HG02981 (cell line): ENCODE data around the gene ANKFY1.

Experiments
- ATAC-seq: cut with Tn5 transposase; IDR thresholded peaks from one replicate; pipeline ENCODE4 v1.9.1; 2021; ENCODE audit warnings: mild to moderate bottlenecking, moderate library complexity; ENCODE audit not compliant: unreplicated experiment

ANKFY1 gene

GRCh38 chr17:4180791-4181190 lies 83.0 kb downstream of the ANKFY1 start:
- ATAC-seq, result no peak

GRCh38 chr17:4179071-4179470 lies 84.7 kb downstream of the ANKFY1 start:
- no peak for ATAC-seq

GRCh38 chr17:4178651-4179050 lies 85.1 kb downstream of the ANKFY1 start:
- ATAC-seq, result no peak

DNA sequence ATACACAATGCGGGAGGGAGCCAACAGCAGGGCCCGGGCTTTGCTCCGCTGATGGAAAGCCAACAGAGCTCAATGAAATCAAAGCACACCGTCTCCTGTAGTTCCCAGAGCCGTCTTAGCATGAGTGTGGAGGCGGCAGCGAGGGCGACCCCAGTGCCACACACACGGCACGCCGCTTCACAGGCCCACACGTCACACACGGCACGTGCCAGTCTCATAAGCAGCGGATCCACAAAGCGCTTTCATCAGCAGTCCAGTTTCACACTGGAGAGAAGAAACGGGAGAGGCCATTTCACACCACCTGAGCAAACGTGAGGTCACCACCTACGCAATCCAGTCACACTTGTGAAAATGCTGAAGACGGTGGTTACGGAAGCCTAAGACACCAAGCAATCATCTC lies 86.0 kb downstream of the ANKFY1 start:
- ATAC-seq, result no peak

DNA sequence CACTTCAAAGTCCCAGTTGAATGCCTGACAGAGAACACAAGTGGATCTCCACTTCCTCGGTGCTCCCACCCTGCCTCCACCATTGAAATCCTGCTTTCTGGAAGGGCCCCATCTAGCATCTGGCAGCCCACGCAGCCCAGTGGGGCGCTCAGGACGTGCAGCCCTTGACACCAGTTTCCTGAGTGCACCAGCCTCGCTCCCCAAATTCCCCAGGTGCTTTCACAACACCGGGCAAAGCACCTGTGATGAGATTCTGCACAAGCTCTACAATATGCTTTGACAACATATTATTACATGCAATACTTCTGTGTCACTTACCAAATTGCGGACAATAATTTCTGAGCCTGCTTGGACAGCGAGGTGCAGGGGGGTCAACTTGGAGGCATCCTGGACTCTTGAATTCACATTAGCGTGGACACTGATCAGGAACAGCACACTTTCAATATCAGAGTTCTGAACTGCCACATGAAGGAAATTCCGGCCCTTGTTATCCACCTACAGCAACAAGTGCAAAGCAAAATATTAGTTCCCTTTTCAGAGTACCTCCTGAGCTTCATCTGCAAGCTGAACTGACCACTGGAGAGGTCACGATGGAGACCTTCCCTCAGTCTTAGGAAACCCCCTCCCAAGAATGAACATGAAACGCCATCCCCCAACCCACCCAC lies 86.8 kb downstream of the ANKFY1 start:
- no peak for ATAC-seq

- ATAC-seq, result no peak
Measured at GRCh38 chr17:4175921-4176807, 87.6 kb downstream of the ANKFY1 start.

DNA sequence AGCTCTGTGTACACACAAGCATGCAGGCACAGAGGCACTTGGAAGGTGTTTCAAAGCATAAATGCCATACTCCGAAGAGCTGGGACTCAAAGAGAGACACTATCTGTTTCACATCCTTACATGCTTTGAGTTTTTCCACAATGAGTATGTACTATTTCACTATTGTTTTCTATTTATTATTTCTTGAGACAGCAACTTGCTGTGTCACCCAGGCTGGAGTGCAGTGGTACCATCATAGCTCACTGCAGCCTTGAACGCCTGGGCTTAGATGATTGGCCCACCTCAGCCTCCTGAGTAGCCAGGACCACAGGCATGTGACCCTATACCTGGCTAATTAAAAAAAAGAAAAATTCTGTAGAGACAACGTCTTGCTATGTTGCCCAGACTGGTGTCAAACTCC lies 89.2 kb downstream of the ANKFY1 start:
- ATAC-seq, result no peak

DNA sequence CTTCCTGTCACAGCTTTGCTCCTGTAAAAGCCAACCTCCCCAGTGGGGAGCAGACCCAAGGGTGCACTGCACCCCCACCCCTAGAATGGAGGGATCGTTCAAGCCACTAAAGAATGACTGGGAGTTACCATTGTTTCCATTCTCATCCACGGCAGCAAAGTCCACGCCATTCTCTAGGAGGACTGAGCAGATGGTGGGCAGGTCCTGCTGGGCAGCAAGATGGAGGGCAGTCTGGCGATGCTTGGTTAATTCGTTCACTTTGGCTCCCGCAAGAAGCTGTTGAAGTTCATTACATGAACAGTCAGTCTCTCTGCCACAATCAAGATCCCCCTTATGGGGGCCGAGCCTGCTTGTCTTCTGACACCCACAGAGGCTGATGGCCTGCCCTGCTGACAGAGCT lies 90.0 kb downstream of the ANKFY1 start:
- no peak for ATAC-seq

GRCh38 chr17:4172356-4172755 lies 91.4 kb downstream of the ANKFY1 start:
- no peak for ATAC-seq

- no peak for ATAC-seq
Measured at GRCh38 chr17:4170639-4171280, 93.0 kb downstream of the ANKFY1 start.

GRCh38 chr17:4167786-4168185 lies 96.0 kb downstream of the ANKFY1 start:
- ATAC-seq, result no peak

DNA sequence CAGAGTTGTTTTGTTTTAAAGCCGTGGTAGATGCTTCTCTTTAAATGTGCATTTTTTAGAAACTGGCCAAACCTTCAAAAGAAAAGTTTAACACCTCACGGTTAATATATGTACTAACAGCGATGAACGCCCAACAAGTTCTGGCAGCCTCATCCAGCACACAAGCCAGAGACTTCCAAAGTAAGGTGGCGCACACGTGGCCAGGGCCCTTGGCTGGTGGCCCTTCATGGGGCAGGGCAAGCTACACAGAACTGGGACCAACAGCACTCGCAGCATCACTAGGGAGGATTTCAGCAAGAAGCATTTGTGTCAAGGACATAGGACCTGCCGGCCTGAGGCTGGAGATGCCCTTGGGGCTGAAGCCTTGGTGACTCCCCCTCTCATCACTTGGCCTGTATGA lies 97.4 kb downstream of the ANKFY1 start:
- ATAC-seq, result no peak

- no peak for ATAC-seq
Measured at GRCh38 chr17:4165301-4166010, 98.3 kb downstream of the ANKFY1 start.

- no peak for ATAC-seq
Measured at GRCh38 chr17:4163951-4164350, 99.8 kb downstream of the ANKFY1 start.

- ATAC-seq, result no peak
Measured at GRCh38 chr17:4162775-4163466, 100.9 kb downstream of the ANKFY1 start.

DNA sequence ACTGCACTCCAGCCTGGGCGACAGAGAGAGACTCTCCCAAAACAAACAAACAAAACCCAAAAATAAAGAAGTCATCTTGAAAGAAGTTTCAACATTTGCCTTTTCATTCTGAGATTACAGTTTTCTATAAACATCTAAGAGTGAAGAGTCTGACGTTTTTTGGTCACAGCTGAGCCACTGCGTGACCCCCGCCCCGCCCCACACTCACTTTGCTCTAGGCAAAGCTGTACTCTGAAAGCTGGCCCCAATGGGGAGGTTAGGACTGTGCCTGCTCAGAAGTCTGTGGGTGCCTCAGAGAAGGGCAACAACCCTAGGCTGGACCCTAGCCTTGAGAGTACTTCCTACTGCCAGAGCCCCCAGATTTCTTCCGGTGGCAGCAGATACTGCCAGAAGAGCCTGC lies 101.5 kb downstream of the ANKFY1 start:
- no peak for ATAC-seq

DNA sequence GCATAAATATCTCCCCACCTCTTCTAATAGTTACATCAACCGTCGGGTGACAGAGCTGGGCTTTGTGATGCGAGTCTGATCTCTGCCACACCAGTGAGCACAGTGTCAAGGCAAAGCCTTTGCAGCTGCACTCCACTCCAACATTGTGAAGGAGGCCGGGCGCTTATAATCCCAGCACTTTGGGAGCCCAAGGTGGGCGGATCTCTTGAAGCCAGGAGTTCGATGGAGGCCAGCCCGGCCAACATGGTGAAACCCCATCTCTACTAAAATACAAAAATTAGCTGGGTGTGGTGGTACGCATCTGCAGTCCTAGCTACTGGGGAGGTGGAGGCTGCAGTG lies 101.8 kb downstream of the ANKFY1 start:
- no peak for ATAC-seq

- ATAC-seq, result no peak
Measured at GRCh38 chr17:4161192-4161966, 102.4 kb downstream of the ANKFY1 start.

GRCh38 chr17:4160294-4160859 lies 103.4 kb downstream of the ANKFY1 start:
- ATAC-seq, result no peak

- ATAC-seq, result no peak
Measured at GRCh38 chr17:4159761-4160160, 104.0 kb downstream of the ANKFY1 start.
